K562 (cell line): ENCODE measurements around the gene UNC93B1. TPM values are rescaled to one million over a fixed set of nuclear protein-coding genes. Genes with fewer than 3 reads are reported as not detected.
A peak's percentile ranks its signal among the peaks of the same experiment; 100 is the strongest.

Source experiments
- ARID1B ChIP-seq: fragments of 450-650 bp; IDR thresholded peaks from 2 replicates; pipeline ENCODE4 v1.6.1; 2016; ENCODE audit warnings: antibody characterized with exemption, mild to moderate bottlenecking, inconsistent platforms
- BRCA1 ChIP-seq, 2 experiments: fragments of 450-650 bp in 1 of 2; sonication (generic) in 1 of 2; formaldehyde crosslinking in 1 of 2; IDR thresholded peaks; 2 replicates each; pipeline versions ENCODE4 v1.5.0 to v1.6.1; 2017 to 2020; ENCODE audit warnings: mild to moderate bottlenecking in 1 of 2, missing genetic modification reagents in 1 of 2
- CBFA2T2 ChIP-seq: fragments of 450-650 bp; conservative IDR thresholded peaks from 2 replicates; pipeline ENCODE4 v1.6.1; 2017; ENCODE audit warnings: mild to moderate bottlenecking
- CCAR2 ChIP-seq: fragments of 200-400 bp; formaldehyde crosslinking; IDR thresholded peaks from 2 replicates; pipeline ENCODE4 v1.6.1; 2017; ENCODE audit warnings: mild to moderate bottlenecking, low read depth, low read length
- CCNT2 ChIP-seq: IDR thresholded peaks from 2 replicates; pipeline ENCODE4 v1.6.1; 2011; ENCODE audit warnings: borderline replicate concordance, low read depth, mild to moderate bottlenecking, moderate library complexity, mixed read lengths, low read length; ENCODE audit not compliant: insufficient read length; ENCODE audit errors: extremely low read depth
- CUX1 ChIP-seq: fragments of 200-800 bp; sonication (Bioruptor generic); IDR thresholded peaks from 2 replicates; pipeline ENCODE4 v1.6.1; 2016; ENCODE audit warnings: missing genetic modification characterization, missing compliant biosample characterization
- EGR1 ChIP-seq: fragments of 450-650 bp; conservative IDR thresholded peaks from 2 replicates; pipeline ENCODE4 v1.6.1; 2017; ENCODE audit warnings: mild to moderate bottlenecking
- EZH2 ChIP-seq: IDR thresholded peaks from 2 replicates; pipeline ENCODE4 v1.6.1; 2012; ENCODE audit warnings: low read depth, mild to moderate bottlenecking, inconsistent platforms, low read length, borderline replicate concordance
- FUS ChIP-seq: fragments of 200-400 bp; formaldehyde crosslinking; optimal IDR thresholded peaks from 2 replicates; pipeline ENCODE3; 2017; ENCODE audit warnings: low read depth, low read length
- POLR2AphosphoS2 ChIP-seq: IDR thresholded peaks from 2 replicates; pipeline ENCODE4 v1.6.1; 2012; ENCODE audit warnings: low read length, improper control_type of control experiment
- ZC3H4 ChIP-seq: sonication (generic); formaldehyde crosslinking; IDR thresholded peaks from 2 replicates; pipeline ENCODE4 v1.9.0; 2021; ENCODE audit warnings: missing genetic modification reagents, borderline replicate concordance
- ZNF133 ChIP-seq: fragments of 250-450 bp; sonication (Bioruptor Pico); IDR thresholded peaks from 2 replicates; pipeline ENCODE4 v1.4.0; 2020; ENCODE audit warnings: mild to moderate bottlenecking
- ZNF780A ChIP-seq: fragments of 250-450 bp; sonication (Bioruptor Pico); IDR thresholded peaks from 2 replicates; pipeline ENCODE4 v1.5.0; 2021; ENCODE audit warnings: mild to moderate bottlenecking
- polyA plus RNA-seq, 8 experiments: library from polyadenylated mRNA; depleted of rRNA in 4 of 8; stranded (reverse) in 5 of 8; unstranded in 3 of 8; fragments of >200 nt; fragmentation: Nextera tagmentation in 2 of 8; fragmentation: Illumina TruSeq in 1 of 8; extraction: Ambion mirVana in 2 of 8; extraction: Trizol in 1 of 8; gene quantifications; 2 replicates each; pipeline versions ENCODE4 v1.2.1 to v1.2.3, GENCODE V29; 2011 to 2014; ENCODE audit warnings: inconsistent platforms in 1 of 8, missing spikeins in 1 of 8
- total RNA-seq, 7 experiments: library from RNA; depleted of rRNA in 6 of 7; stranded (reverse); fragments of >200 nt in 6 of 7; fragmentation: Illumina TruSeq in 2 of 7; extraction: Trizol in 2 of 7; gene quantifications; 2 replicates each; pipeline versions ENCODE4 v1.2.1 to v1.2.3, GENCODE V29; 2011 to 2021; ENCODE audit warnings: low replicate concordance in 1 of 7
- TF ChIP-seq, protein P1 (sequence below), 2 experiments: fragments of 450-650 bp; IDR thresholded peaks; 2 replicates each; pipeline ENCODE4 v1.6.1; 2016; ENCODE audit warnings: mild to moderate bottlenecking in 2 of 2, borderline replicate concordance in 1 of 2, low read depth in 1 of 2, moderate library complexity in 1 of 2

Gene UNC93B1
- total and polyA plus RNA-seq, 9 of the 15 experiments (the other 6 are each of a cell fraction or from before 2014, with no cell fraction given): 0.10 to 13.6 (median 6.5) TPM

DNA sequence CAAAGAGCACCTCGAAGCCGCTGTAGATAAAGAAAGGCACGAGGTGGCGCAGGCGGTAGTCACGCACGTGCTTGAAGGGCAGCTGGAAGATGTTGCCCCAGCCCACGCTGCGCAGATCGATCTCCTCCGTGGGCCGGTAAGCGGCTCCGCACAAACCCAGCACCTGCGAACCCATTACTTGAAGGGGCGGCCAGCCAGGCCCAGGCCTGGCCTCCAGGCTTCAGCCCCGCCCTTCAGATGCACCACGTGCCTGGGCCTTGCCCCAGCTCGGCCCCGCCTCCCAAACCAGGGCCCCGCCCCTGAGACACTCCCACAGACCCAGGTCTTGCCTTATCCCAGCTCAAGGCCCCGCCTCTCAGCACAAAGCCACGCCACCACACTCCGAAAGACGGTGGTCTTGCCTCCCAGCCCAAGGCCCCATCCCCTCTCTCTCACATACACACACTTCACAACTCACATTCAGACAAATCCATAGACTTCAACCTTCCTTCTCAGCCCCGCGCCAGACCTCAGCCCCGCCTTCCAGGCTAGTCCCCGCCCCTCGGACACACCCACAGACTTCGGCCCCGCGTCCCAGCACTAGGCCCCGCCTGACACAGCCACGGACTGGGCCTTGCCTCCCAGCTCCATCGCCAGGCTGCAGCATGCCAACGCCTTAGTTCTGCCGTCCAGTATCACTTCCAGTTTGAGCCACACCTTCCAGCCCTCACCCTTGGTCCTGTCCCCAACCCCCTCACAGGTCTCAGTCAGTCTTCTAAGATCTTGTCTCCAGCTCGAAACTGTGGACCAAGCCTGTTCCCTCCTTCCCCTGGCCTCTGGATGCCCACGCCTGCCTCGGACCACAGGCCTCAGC lies 7.0 kb downstream of the UNC93B1 start (continued):
- TF ChIP-seq POLR2AphosphoS2: no peak
- no peak for TF ChIP-seq EGR1
- TF ChIP-seq EZH2: no peak
- TF ChIP-seq CBFA2T2: peak; percentile 63
- TF ChIP-seq CCAR2: no peak
- no peak for TF ChIP-seq ZNF780A (CRISPR knock-in tag)
- no peak for TF ChIP-seq CUX1 (CRISPR knock-in tag)
- TF ChIP-seq ARID1B: peak; percentile 24; the same call in 1 of the 2 replicates
- TF ChIP-seq, protein P1, sequence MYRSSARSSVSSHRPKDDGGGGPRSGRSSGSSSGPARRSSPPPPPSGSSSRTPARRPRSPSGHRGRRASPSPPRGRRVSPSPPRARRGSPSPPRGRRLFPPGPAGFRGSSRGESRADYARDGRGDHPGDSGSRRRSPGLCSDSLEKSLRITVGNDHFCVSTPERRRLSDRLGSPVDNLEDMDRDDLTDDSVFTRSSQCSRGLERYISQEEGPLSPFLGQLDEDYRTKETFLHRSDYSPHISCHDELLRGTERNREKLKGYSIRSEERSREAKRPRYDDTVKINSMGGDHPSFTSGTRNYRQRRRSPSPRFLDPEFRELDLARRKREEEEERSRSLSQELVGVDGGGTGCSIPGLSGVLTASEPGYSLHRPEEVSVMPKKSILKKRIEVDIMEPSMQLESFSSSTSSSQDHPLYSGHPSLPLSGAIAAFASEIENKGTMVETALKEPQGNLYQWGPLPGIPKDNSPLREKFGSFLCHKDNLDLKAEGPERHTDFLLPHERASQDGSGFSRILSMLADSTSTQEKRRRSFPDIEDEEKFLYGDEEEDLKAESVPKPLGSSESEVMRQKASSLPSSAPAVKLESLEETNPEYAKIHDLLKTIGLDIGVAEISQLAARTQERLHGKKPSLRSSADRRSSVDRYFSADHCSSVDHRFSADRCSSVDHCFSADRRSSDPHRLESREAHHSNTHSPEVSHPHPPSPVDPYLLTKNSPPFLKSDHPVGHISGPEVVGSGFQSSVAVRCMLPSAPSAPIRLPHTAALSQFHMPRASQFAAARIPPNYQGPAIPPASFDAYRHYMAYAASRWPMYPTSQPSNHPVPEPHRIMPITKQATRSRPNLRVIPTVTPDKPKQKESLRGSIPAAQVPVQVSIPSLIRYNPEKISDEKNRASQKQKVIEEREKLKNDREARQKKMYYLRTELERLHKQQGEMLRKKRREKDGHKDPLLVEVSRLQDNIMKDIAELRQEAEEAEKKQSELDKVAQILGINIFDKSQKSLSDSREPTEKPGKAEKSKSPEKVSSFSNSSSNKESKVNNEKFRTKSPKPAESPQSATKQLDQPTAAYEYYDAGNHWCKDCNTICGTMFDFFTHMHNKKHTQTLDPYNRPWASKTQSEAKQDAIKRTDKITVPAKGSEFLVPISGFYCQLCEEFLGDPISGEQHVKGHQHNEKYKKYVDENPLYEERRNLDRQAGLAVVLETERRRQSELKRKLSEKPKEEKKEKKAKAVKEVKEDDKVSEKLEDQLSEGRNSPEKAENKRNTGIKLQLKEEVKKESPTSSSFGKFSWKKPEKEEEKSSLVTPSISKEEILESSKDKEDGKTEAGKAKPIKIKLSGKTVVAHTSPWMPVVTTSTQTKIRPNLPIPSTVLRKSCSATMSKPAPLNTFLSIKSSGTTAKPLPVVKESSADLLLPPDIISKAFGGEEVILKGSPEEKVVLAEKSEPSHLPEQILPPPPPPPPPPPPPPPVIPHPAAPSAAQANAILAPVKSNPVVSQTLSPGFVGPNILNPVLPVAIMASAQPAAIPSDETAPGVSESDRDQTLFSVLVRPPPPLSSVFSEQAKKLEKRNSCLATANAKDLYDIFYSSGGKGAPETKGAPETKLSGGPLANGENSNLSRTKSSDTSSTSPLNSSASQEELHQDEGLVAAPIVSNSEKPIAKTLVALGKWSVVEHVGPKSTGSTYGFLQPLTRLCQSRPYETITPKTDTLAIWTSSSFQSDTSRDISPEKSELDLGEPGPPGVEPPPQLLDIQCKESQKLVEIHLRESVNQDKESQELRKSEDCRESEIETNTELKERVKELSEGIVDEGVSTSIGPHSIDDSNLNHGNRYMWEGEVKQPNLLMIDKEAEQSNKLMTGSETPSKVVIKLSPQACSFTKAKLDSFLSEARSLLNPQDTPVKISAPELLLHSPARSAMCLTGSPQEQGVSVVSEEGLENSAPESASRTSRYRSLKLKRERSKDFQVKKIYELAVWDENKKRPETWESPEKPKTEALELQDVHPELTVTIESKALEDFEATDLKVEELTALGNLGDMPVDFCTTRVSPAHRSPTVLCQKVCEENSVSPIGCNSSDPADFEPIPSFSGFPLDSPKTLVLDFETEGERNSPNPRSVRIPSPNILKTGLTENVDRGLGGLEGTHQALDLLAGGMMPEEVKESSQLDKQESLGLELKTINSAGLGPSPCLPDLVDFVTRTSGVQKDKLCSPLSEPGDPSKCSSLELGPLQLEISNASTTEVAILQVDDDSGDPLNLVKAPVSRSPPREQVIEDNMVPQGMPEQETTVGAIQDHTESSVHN (IDR thresholded peaks at IDR 0.05; ENCODE audit: borderline replicate concordance in 1 of 2, low read depth in 1 of 2): no peak
- TF ChIP-seq ZNF133: no peak
- TF ChIP-seq CCNT2: no peak
- no peak for TF ChIP-seq BRCA1 (IDR thresholded peaks at IDR 0.05)
- no peak for TF ChIP-seq BRCA1 (CRISPR knock-in tag; IDR thresholded peaks at IDR 0.05)
- TF ChIP-seq FUS: no peak
- no peak for TF ChIP-seq ZC3H4 (CRISPR knock-in tag)
